HepG2 (cell line): ENCODE measurements around the gene MAPK14. TPM values are rescaled to one million over a fixed set of nuclear protein-coding genes. Genes with fewer than 3 reads are reported as not detected.

Source experiments
- CBFB ChIP-seq: sonication (generic); formaldehyde crosslinking; IDR thresholded peaks from 2 replicates; pipeline ENCODE4 v1.4.0; 2020; ENCODE audit warnings: missing genetic modification reagents
- DR1 ChIP-seq: sonication (generic); formaldehyde crosslinking; IDR thresholded peaks from 2 replicates; pipeline ENCODE4 v1.8.0; 2021; ENCODE audit warnings: mild to moderate bottlenecking, missing genetic modification reagents, inconsistent platforms
- FOXA1 ChIP-seq, 2 experiments: fragments of 450-650 bp in 1 of 2; sonication (generic) in 1 of 2; formaldehyde crosslinking in 1 of 2; IDR thresholded peaks; 2 replicates each; pipeline versions ENCODE4 v1.4.0 to v1.6.1; 2016 to 2020; ENCODE audit warnings: missing genetic modification reagents in 1 of 2
- HNRNPLL ChIP-seq: fragments of 200-400 bp; formaldehyde crosslinking; IDR thresholded peaks from 2 replicates; pipeline ENCODE4 v1.6.1; 2017; ENCODE audit warnings: mild to moderate bottlenecking, low read depth, low read length; ENCODE audit not compliant: poor library complexity, severe bottlenecking
- IKZF1 ChIP-seq: fragments of 450-650 bp; IDR thresholded peaks from 2 replicates; pipeline ENCODE4 v1.7.1; 2016
- KDM2A ChIP-seq: sonication (generic); formaldehyde crosslinking; IDR thresholded peaks from 2 replicates; pipeline ENCODE4 v1.4.0; 2020; ENCODE audit warnings: low read depth, missing genetic modification reagents, borderline replicate concordance
- SATB2 ChIP-seq: sonication (generic); formaldehyde crosslinking; IDR thresholded peaks from 2 replicates; pipeline ENCODE4 v1.5.0; 2020; ENCODE audit warnings: missing genetic modification reagents
- ZBTB25 ChIP-seq: IDR thresholded peaks from 2 replicates; pipeline ENCODE4 v1.6.1; 2018; ENCODE audit warnings: missing genetic modification reagents
- ZNF558 ChIP-seq: sonication (generic); formaldehyde crosslinking; IDR thresholded peaks from 2 replicates; pipeline ENCODE4 v1.9.0; 2022; ENCODE audit warnings: mild to moderate bottlenecking, missing genetic modification reagents, borderline replicate concordance
- ZNF672 ChIP-seq: sonication (generic); formaldehyde crosslinking; IDR thresholded peaks from 2 replicates; pipeline ENCODE4 v1.8.1; 2022; ENCODE audit warnings: missing genetic modification reagents
- ZNF75D ChIP-seq: sonication (generic); formaldehyde crosslinking; IDR thresholded peaks from 2 replicates; pipeline ENCODE4 v1.8.1; 2023; ENCODE audit warnings: missing genetic modification reagents, mild to moderate bottlenecking, borderline replicate concordance
- ZNF841 ChIP-seq: sonication (generic); formaldehyde crosslinking; IDR thresholded peaks from 2 replicates; pipeline ENCODE4 v1.8.1; 2023; ENCODE audit warnings: missing genetic modification reagents, borderline replicate concordance
- polyA plus RNA-seq, 8 experiments: library from polyadenylated mRNA; depleted of rRNA in 3 of 8; stranded (reverse) in 7 of 8; unstranded in 1 of 8; fragments of >200 nt; fragmentation: Illumina TruSeq in 4 of 8; extraction: Trizol in 4 of 8; gene quantifications; 2 replicates each; pipeline versions ENCODE4 v1.2.1 to v1.2.3, GENCODE V29; 2011 to 2016; ENCODE audit warnings: low read depth in 4 of 8, missing spikeins in 1 of 8, mixed read lengths in 1 of 8; ENCODE audit not compliant: insufficient read depth in 1 of 8
- total RNA-seq, 5 experiments: library from RNA; depleted of rRNA; stranded (reverse); fragments of >200 nt; fragmentation: Illumina TruSeq; extraction: Trizol; gene quantifications; 2 replicates each; pipeline ENCODE4 v1.2.3, GENCODE V29; 2016; ENCODE audit warnings: low read depth in 1 of 5
- TF ChIP-seq, protein P1 (sequence below): IDR thresholded peaks from 2 replicates; pipeline ENCODE4 v1.6.1; 2018; ENCODE audit warnings: missing genetic modification reagents, mild to moderate bottlenecking, missing compliant biosample characterization
- TF ChIP-seq, protein P2 (sequence below): sonication (generic); formaldehyde crosslinking; IDR thresholded peaks from 2 replicates; pipeline ENCODE4 v1.4.0; 2020; ENCODE audit warnings: mild to moderate bottlenecking, low read depth, missing genetic modification reagents
- TF ChIP-seq, protein P3 (sequence below): sonication (generic); formaldehyde crosslinking; IDR thresholded peaks from 2 replicates; pipeline ENCODE4 v1.4.0; 2020; ENCODE audit warnings: missing genetic modification reagents, borderline replicate concordance
- TF ChIP-seq, protein P4 (sequence below): sonication (generic); formaldehyde crosslinking; IDR thresholded peaks from 2 replicates; pipeline ENCODE4 v1.5.0; 2020; ENCODE audit warnings: missing genetic modification reagents
- TF ChIP-seq, protein P5 (sequence below): sonication (generic); formaldehyde crosslinking; IDR thresholded peaks from 2 replicates; pipeline ENCODE4 v1.8.1; 2023; ENCODE audit warnings: mild to moderate bottlenecking, inconsistent platforms, moderate library complexity, missing genetic modification reagents, borderline replicate concordance

The MAPK14 gene
- total and polyA plus RNA-seq, 2 of the 13 experiments (the other 11 are each of a cell fraction or from before 2014, with no cell fraction given) = 66.3 to 67.3 TPM

- TF ChIP-seq, protein P1, sequence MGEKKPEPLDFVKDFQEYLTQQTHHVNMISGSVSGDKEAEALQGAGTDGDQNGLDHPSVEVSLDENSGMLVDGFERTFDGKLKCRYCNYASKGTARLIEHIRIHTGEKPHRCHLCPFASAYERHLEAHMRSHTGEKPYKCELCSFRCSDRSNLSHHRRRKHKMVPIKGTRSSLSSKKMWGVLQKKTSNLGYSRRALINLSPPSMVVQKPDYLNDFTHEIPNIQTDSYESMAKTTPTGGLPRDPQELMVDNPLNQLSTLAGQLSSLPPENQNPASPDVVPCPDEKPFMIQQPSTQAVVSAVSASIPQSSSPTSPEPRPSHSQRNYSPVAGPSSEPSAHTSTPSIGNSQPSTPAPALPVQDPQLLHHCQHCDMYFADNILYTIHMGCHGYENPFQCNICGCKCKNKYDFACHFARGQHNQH (CRISPR knock-in tag) = peak; percentile 99
- TF ChIP-seq, protein P2, sequence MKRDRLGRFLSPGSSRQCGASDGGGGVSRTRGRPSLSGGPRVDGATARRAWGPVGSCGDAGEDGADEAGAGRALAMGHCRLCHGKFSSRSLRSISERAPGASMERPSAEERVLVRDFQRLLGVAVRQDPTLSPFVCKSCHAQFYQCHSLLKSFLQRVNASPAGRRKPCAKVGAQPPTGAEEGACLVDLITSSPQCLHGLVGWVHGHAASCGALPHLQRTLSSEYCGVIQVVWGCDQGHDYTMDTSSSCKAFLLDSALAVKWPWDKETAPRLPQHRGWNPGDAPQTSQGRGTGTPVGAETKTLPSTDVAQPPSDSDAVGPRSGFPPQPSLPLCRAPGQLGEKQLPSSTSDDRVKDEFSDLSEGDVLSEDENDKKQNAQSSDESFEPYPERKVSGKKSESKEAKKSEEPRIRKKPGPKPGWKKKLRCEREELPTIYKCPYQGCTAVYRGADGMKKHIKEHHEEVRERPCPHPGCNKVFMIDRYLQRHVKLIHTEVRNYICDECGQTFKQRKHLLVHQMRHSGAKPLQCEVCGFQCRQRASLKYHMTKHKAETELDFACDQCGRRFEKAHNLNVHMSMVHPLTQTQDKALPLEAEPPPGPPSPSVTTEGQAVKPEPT (CRISPR knock-in tag) = no peak
- TF ChIP-seq ZNF841 (CRISPR knock-in tag) (peak; percentile 52; the same call in 1 of the 2 replicates), IKZF1 (no peak), SATB2 (CRISPR knock-in tag) (no peak), KDM2A (peak; percentile 89), FOXA1 (IDR thresholded peaks at IDR 0.05) (no peak; the same call in none of the 2 replicates), FOXA1 (CRISPR knock-in tag; IDR thresholded peaks at IDR 0.05) (peak; percentile 95), ZNF75D (CRISPR knock-in tag) (no peak), ZNF672 (no peak; the same call in 1 of the 2 replicates), CBFB (CRISPR knock-in tag) (peak; percentile 86; the same call in 1 of the 2 replicates), ZBTB25 (CRISPR knock-in tag) (peak; percentile 89), ZNF558 (CRISPR knock-in tag) (no peak), DR1 (no peak), HNRNPLL (no peak)
- TF ChIP-seq, protein P3, sequence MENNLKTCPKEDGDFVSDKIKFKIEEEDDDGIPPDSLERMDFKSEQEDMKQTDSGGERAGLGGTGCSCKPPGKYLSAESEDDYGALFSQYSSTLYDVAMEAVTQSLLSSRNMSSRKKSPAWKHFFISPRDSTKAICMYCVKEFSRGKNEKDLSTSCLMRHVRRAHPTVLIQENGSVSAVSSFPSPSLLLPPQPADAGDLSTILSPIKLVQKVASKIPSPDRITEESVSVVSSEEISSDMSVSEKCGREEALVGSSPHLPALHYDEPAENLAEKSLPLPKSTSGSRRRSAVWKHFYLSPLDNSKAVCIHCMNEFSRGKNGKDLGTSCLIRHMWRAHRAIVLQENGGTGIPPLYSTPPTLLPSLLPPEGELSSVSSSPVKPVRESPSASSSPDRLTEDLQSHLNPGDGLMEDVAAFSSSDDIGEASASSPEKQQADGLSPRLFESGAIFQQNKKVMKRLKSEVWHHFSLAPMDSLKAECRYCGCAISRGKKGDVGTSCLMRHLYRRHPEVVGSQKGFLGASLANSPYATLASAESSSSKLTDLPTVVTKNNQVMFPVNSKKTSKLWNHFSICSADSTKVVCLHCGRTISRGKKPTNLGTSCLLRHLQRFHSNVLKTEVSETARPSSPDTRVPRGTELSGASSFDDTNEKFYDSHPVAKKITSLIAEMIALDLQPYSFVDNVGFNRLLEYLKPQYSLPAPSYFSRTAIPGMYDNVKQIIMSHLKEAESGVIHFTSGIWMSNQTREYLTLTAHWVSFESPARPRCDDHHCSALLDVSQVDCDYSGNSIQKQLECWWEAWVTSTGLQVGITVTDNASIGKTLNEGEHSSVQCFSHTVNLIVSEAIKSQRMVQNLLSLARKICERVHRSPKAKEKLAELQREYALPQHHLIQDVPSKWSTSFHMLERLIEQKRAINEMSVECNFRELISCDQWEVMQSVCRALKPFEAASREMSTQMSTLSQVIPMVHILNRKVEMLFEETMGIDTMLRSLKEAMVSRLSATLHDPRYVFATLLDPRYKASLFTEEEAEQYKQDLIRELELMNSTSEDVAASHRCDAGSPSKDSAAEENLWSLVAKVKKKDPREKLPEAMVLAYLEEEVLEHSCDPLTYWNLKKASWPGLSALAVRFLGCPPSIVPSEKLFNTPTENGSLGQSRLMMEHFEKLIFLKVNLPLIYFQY (CRISPR knock-in tag) = no peak
- TF ChIP-seq, protein P4, sequence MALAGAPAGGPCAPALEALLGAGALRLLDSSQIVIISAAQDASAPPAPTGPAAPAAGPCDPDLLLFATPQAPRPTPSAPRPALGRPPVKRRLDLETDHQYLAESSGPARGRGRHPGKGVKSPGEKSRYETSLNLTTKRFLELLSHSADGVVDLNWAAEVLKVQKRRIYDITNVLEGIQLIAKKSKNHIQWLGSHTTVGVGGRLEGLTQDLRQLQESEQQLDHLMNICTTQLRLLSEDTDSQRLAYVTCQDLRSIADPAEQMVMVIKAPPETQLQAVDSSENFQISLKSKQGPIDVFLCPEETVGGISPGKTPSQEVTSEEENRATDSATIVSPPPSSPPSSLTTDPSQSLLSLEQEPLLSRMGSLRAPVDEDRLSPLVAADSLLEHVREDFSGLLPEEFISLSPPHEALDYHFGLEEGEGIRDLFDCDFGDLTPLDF (CRISPR knock-in tag) = no peak
- TF ChIP-seq, protein P5, sequence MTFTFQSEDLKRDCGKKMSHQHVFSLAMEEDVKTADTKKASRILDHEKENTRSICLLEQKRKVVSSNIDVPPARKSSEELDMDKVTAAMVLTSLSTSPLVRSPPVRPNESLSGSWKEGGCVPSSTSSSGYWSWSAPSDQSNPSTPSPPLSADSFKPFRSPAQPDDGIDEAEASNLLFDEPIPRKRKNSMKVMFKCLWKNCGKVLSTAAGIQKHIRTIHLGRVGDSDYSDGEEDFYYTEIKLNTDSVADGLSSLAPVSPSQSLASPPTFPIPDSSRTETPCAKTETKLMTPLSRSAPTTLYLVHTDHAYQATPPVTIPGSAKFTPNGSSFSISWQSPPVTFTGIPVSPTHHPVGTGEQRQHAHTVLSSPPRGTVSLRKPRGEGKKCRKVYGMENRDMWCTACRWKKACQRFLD (CRISPR knock-in tag) = no peak; the same call in 1 of the 2 replicates
Measured at GRCh38 chr6:36095497-36096391, 68.1 kb downstream of the MAPK14 start (continued).
